ENCODE measurements around the gene U2AF2. TPM values are rescaled to one million over a fixed set of nuclear protein-coding genes. Genes with fewer than 3 reads are reported as not detected.

U2AF2 gene
- total and polyA plus RNA-seq, 9 of the 15 experiments (the other 6 are each of a cell fraction or from before 2014, with no cell fraction given): 3.0 to 331 (median 157) TPM

GRCh38 chr19:55704494-55705245 lies 49.8 kb downstream of the U2AF2 start:
- ChIA-PET CTCF (ENCODE audit: low intra/inter-chr PET ratio) (interaction anchor here (1.5 kb wide), 1 partner anchor 73 kb away, joined by 5 read pairs; no protein-coding TSS in a partner anchor), POLR2A (no interaction called here)
- peaks cover 10 to 28% of the 10 kb centered on the region in 2 experiments; a peak in 4 of 5 replicates for H3K4me1 ChIP-seq (replicated peaks in 1 of 2; ENCODE audit: control insufficient read depth in 2 of 2, insufficient read depth in 2 of 2, low read length in 2 of 2)
- H3K4me2 ChIP-seq (ENCODE audit: insufficient read depth, low read length): no peak overlapping the region
- peak in 2 of 4 experiments; percentile 16 to 28 for DNase-seq (ENCODE audit: extremely low read depth in 1 of 4, low spot score in 3 of 4)
- H3K27ac ChIP-seq (ENCODE audit: extremely low read depth, low read depth, low read length): no peak overlapping the region
- in situ Hi-C loops (cut with MboI): no loop called here
- H3K9me1 ChIP-seq (ENCODE audit: control insufficient read depth, insufficient read depth, low read length): peaks cover 4% of the 10 kb centered on the region
- H3K4me3 ChIP-seq: no peak overlapping the region
- no peaks in the 10 kb centered on the region for H3K79me2 ChIP-seq (ENCODE audit: control insufficient read depth, insufficient read depth, low read length)
- no peaks in the 10 kb centered on the region; the same call in 1 of the 2 replicates for H3K9me3 ChIP-seq (replicated peaks; ENCODE audit: control insufficient read depth, insufficient read depth, low read depth, low read length)
- FAIRE-seq: no peak
- 91% methylated on average over 15 of the region's 15 CpGs for WGBS (ENCODE audit: insufficient coverage, low coverage, missing lambda C conversion rate)
- no TSS peak for BruUV-seq (replicated peaks)
- no peaks in the 10 kb centered on the region for H3K27me3 ChIP-seq (ENCODE audit: control insufficient read depth in 2 of 2, insufficient read depth in 2 of 2, low read length in 2 of 2)
- peaks cover 18% of the 10 kb centered on the region; the same call in 2 of the 3 replicates for H3K36me3 ChIP-seq (ENCODE audit: control insufficient read depth, insufficient read depth, low read length)
- no peak overlapping the region for H2AFZ ChIP-seq (ENCODE audit: low read depth, low read length)
- intact Hi-C loops (cut with micrococcal nuclease): loop anchor here (10.0 kb wide), 1 partner anchor 100 kb away; no protein-coding TSS in a partner anchor
- TF ChIP-seq MEF2D (tag; conservative IDR thresholded peaks at IDR 0.05; ENCODE audit: low read depth) (no peak), GATA2 (CRISPR knock-in tag; IDR thresholded peaks at IDR 0.05) (no peak), CTCF (IDR thresholded peaks at IDR 0.05 in 2 of 3, conservative IDR thresholded peaks at IDR 0.05 in 1 of 3; ENCODE audit: insufficient read depth in 2 of 3, low read depth in 1 of 3, low read length in 3 of 3) (peak; percentile 31 to 51 (median 47)), STAG1 (CRISPR knock-in tag; IDR thresholded peaks at IDR 0.05; ENCODE audit: borderline replicate concordance) (peak; percentile 18; the same call in 1 of the 2 replicates)
- H3K9ac ChIP-seq (ENCODE audit: insufficient read depth in 1 of 2, low read depth in 2 of 2, low read length in 2 of 2): no peak overlapping the region
- H4K20me1 ChIP-seq (replicated peaks; ENCODE audit: control insufficient read depth, insufficient read depth, low read length): peaks cover 28% of the 10 kb centered on the region
- peak; percentile 31 for ATAC-seq

All from K562 (cell line).